Nephron progenitor cell (in vitro differentiated cells): ENCODE data around the gene SHF.
A peak's percentile ranks its signal among the peaks of the same experiment; 100 is the strongest.

Experiments used
- DNase-seq: peaks from one replicate; pipeline ENCODE4 v3.0.0; 2021
- H3K27ac Mint-ChIP-seq: 2 replicates; pipeline ENCODE4 v1.8.0; 2021; ENCODE audit warnings: mild to moderate bottlenecking, moderate library complexity, mixed read lengths
- H3K27me3 Mint-ChIP-seq: 2 replicates; pipeline ENCODE4 v1.8.0; 2021; ENCODE audit warnings: mild to moderate bottlenecking, low read depth, mixed read lengths; ENCODE audit not compliant: poor library complexity
- H3K36me3 Mint-ChIP-seq: 2 replicates; pipeline ENCODE4 v1.8.0; 2021; ENCODE audit warnings: low read depth, mixed read lengths
- H3K4me1 Mint-ChIP-seq: 2 replicates; pipeline ENCODE4 v1.8.0; 2021; ENCODE audit warnings: mixed read lengths
- H3K4me3 Mint-ChIP-seq: 2 replicates; pipeline ENCODE4 v1.8.0; 2021; ENCODE audit warnings: mild to moderate bottlenecking, moderate library complexity, mixed read lengths
- H3K9me3 Mint-ChIP-seq: 2 replicates; pipeline ENCODE4 v1.8.0; 2021; ENCODE audit warnings: mild to moderate bottlenecking, moderate library complexity, mixed read lengths
- CTCF ChIP-seq: fragments of 200-600 bp; sonication (generic); IDR thresholded peaks from 2 replicates; pipeline ENCODE4 v1.5.0; 2021; ENCODE audit warnings: antibody characterized with exemption

SHF gene

DNA sequence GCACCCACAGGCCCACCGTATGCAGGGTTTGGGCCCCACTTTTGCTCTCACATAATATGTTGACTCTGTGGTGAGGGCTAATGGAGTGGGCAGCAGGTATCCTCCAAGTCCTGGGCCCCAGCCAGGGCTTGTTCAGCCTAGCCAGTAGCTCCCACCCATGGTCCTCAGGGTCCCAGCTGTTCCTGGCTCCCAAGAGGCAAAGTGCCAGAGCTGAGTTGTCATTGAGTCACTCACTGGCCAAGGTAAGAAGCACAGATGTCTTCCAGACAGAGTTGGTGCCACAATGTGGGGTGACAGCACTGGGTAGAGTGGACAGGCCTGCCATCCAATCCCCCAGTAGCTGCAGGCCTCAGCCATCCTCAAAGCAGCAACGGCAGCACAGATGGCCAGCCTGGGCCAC, 4.3 kb downstream of the SHF start:
- H3K27ac Mint-ChIP-seq, result no peak overlapping the region
- DNase-seq, result no peak
- no peaks in the 10 kb centered on the region for H3K9me3 Mint-ChIP-seq
- peaks cover 4% of the 10 kb centered on the region for H3K27me3 Mint-ChIP-seq
- peaks cover 26% of the 10 kb centered on the region for H3K36me3 Mint-ChIP-seq
- no peak overlapping the region for H3K4me3 Mint-ChIP-seq
- H3K4me1 Mint-ChIP-seq, result peaks cover 60% of the 10 kb centered on the region
- no peak for TF ChIP-seq CTCF

- TF ChIP-seq CTCF, result no peak
- Mint-ChIP-seq H3K9me3 (no peaks in the 10 kb centered on the region), H3K4me3 (no peak overlapping the region), H3K27me3 (no peaks in the 10 kb centered on the region), H3K27ac (no peak overlapping the region), H3K36me3 (peaks cover 27% of the 10 kb centered on the region), H3K4me1 (peaks cover 57% of the 10 kb centered on the region)
- no peak for DNase-seq
These were observed 4.8 kb downstream of the SHF start for GRCh38 chr15:45182996-45183395.

- H3K4me3 Mint-ChIP-seq, result no peak overlapping the region
These were observed 6.1 kb downstream of the SHF start for GRCh38 chr15:45181491-45182285.

GRCh38 chr15:45180648-45181436, 6.9 kb downstream of the SHF start:
- Mint-ChIP-seq H3K4me3 (no peak overlapping the region), H3K4me1 (peaks cover 51% of the 10 kb centered on the region), H3K9me3 (no peaks in the 10 kb centered on the region), H3K36me3 (peaks cover 47% of the 10 kb centered on the region), H3K27me3 (no peaks in the 10 kb centered on the region), H3K27ac (no peak overlapping the region)
- TF ChIP-seq CTCF, result no peak
- no peak for DNase-seq

More at GRCh38 chr15:45181491-45182285, 6.1 kb downstream of the SHF start:
- no peak for TF ChIP-seq CTCF
- no peaks in the 10 kb centered on the region for H3K27me3 Mint-ChIP-seq
- H3K27ac Mint-ChIP-seq, result peak overlapping the region; percentile 26
- peaks cover 54% of the 10 kb centered on the region for H3K4me1 Mint-ChIP-seq
- H3K9me3 Mint-ChIP-seq, result no peaks in the 10 kb centered on the region
- H3K36me3 Mint-ChIP-seq, result peaks cover 39% of the 10 kb centered on the region
- no peak for DNase-seq

DNA sequence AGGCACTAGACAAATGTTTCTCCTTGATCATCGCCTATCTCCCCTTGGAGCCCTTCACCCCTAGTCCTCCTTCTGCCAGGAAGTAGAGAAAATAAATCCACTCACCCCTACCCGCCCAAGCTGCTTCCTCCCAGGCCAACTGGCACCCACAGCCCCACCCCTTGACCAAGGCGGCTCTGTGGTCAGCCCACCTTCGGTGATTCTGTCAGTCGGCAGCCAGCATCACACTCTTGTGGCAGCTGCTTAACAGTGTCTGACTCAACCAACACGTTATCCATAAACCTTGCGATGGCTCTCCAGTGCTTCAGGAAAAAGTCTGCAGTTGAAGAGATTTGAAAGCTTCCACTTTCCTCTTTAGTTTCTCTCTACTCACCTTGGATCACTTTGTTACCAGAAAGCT, 7.6 kb downstream of the SHF start:
- TF ChIP-seq CTCF, result no peak
- Mint-ChIP-seq H3K9me3 (no peaks in the 10 kb centered on the region), H3K27me3 (peaks cover 3% of the 10 kb centered on the region), H3K4me3 (no peak overlapping the region), H3K36me3 (peaks cover 48% of the 10 kb centered on the region), H3K4me1 (peaks cover 44% of the 10 kb centered on the region), H3K27ac (peak overlapping the region; percentile 85)
- no peak for DNase-seq
